OCI-LY7 (cell line): ENCODE results near the gene CDK6. TPM values are rescaled to one million over a fixed set of nuclear protein-coding genes. Genes with fewer than 3 reads are reported as not detected.

Experiments used
- BruUV-seq: library from RNA; stranded (reverse); fragments of 400-500 nt; replicated peaks from 2 replicates; lab custom pipeline; 2021; lab: Mats Ljungman, UMichigan
- CTCF ChIA-PET: fragments of 300-600 bp; sonication (Branson Sonifier 250); formaldehyde crosslinking; loops from one replicate; lab custom pipeline; 2022; ENCODE audit warnings: antibody characterized with exemption; ENCODE audit not compliant: unreplicated experiment; lab: Charles Lee
- POLR2A ChIA-PET: fragments of 300-600 bp; sonication (Branson Sonifier 250); formaldehyde crosslinking; loops from one replicate; lab custom pipeline; 2022; ENCODE audit warnings: antibody characterized with exemption; lab: Charles Lee
- DNase-seq: peaks from one replicate; pipeline ENCODE4 v3.0.0-alpha.2; 2015; ENCODE audit warnings: low spot score
- H2AFZ ChIP-seq: fragments of 200-600 bp; sonication (generic), shearing (Covaris generic); 2 replicates; pipeline ENCODE4 v1.6.1; 2014; ENCODE audit warnings: mild to moderate bottlenecking, antibody characterized with exemption, low read length, moderate library complexity
- H3K27ac ChIP-seq: fragments of 200-600 bp; sonication (generic); 2 replicates; pipeline ENCODE4 v1.5.1; 2014; ENCODE audit warnings: mixed run types, low read depth, mild to moderate bottlenecking, moderate library complexity, low read length, inconsistent platforms; ENCODE audit not compliant: poor library complexity, severe bottlenecking
- H3K36me3 ChIP-seq: fragments of 200-600 bp; sonication (generic); 2 replicates; pipeline ENCODE4 v1.6.1; 2014; ENCODE audit warnings: mild to moderate bottlenecking, antibody characterized with exemption, low read length, moderate library complexity, mixed read lengths; ENCODE audit not compliant: insufficient read depth
- H3K4me1 ChIP-seq: fragments of 200-600 bp; sonication (generic); 2 replicates; pipeline ENCODE4 v1.5.1; 2014; ENCODE audit warnings: mild to moderate bottlenecking, low read length; ENCODE audit not compliant: insufficient read depth, poor library complexity, severe bottlenecking
- H3K4me2 ChIP-seq: fragments of 200-600 bp; sonication (generic); 2 replicates; pipeline ENCODE4 v1.6.1; 2014; ENCODE audit warnings: mild to moderate bottlenecking, low read length
- H3K4me3 ChIP-seq: fragments of 200-600 bp; sonication (generic); 2 replicates; pipeline ENCODE4 v1.5.1; 2014; ENCODE audit warnings: mild to moderate bottlenecking, low read depth, low read length; ENCODE audit not compliant: poor library complexity, severe bottlenecking
- H3K79me2 ChIP-seq: fragments of 200-600 bp; sonication (generic); 2 replicates; pipeline ENCODE4 v1.6.1; 2016; ENCODE audit warnings: low read depth, mild to moderate bottlenecking, low read length, moderate library complexity, mixed read lengths; ENCODE audit not compliant: insufficient read depth
- H3K9me2 ChIP-seq: fragments of 200-600 bp; sonication (generic); 2 replicates; pipeline ENCODE4 v1.6.1; 2016; ENCODE audit warnings: mild to moderate bottlenecking, low read length, mixed read lengths; ENCODE audit not compliant: insufficient read depth
- H3K9me3 ChIP-seq: fragments of 200-600 bp; sonication (generic); 2 replicates; pipeline ENCODE4 v1.6.1; 2014; ENCODE audit warnings: mild to moderate bottlenecking, mixed run types, low read length, mixed read lengths
- H4K20me1 ChIP-seq: fragments of 200-600 bp; sonication (generic); 2 replicates; pipeline ENCODE4 v1.6.1; 2014; ENCODE audit warnings: mild to moderate bottlenecking, antibody characterized with exemption, low read length, moderate library complexity, mixed read lengths; ENCODE audit not compliant: insufficient read depth
- CTCF ChIP-seq: fragments of 200-600 bp; sonication (generic); conservative IDR thresholded peaks from 2 replicates; pipeline ENCODE4 v1.5.1; 2014; ENCODE audit warnings: mild to moderate bottlenecking, antibody characterized with exemption, low read length, moderate library complexity, mixed read lengths
- EZH2phosphoT487 ChIP-seq: fragments of 200-600 bp; sonication (generic); IDR thresholded peaks from 2 replicates; pipeline ENCODE4 v1.6.1; 2018; ENCODE audit warnings: low read depth, borderline replicate concordance, mild to moderate bottlenecking, mixed run types, antibody characterized with exemption, low read length, moderate library complexity, mixed read lengths
- intact Hi-C: fragments of 100-400 bp; cut with micrococcal nuclease; formaldehyde crosslinking; loops from one replicate; pipeline ENCODE4 v1.10.0; 2022; ENCODE audit not compliant: unreplicated experiment
- total RNA-seq, 2 experiments: library from RNA; depleted of rRNA in 1 of 2; stranded (reverse); fragments of >200 nt in 1 of 2; shearing (Covaris generic) in 1 of 2; gene quantifications; 2 replicates each; pipeline ENCODE4 v1.2.3, GENCODE V29; 2014 to 2022

The CDK6 gene
- total RNA-seq, 2 experiments from 2014 or later: 35.5 to 44.1 TPM

- no peaks in the 10 kb centered on the region for H3K9me2 ChIP-seq
- no peak overlapping the region for H3K4me3 ChIP-seq
- CTCF ChIA-PET: no interaction called here
- no peaks in the 10 kb centered on the region for H3K36me3 ChIP-seq
- BruUV-seq: no TSS peak
- POLR2A ChIA-PET: interaction anchor here (1.6 to 1.7 kb wide), 3 partner anchors 10 to 31 kb away, joined by 4 read pairs; no protein-coding TSS in a partner anchor
- intact Hi-C loops: no loop called here
- no peak overlapping the region for H3K4me2 ChIP-seq
- H3K79me2 ChIP-seq: no peaks in the 10 kb centered on the region
- H4K20me1 ChIP-seq: no peaks in the 10 kb centered on the region
- TF ChIP-seq CTCF (no peak), EZH2phosphoT487 (no peak)
- no peak for DNase-seq
- H3K9me3 ChIP-seq: no peaks in the 10 kb centered on the region
- no peak overlapping the region for H2AFZ ChIP-seq
- peaks cover 20% of the 10 kb centered on the region for H3K4me1 ChIP-seq
- H3K27ac ChIP-seq: no peak overlapping the region
These were observed 192.6 kb downstream of the CDK6 start for GRCh38 chr7:92643821-92644220.

GRCh38 chr7:92641921-92642511, 194.4 kb downstream of the CDK6 start:
- no peak for DNase-seq
- Histone ChIP-seq H3K79me2 (no peaks in the 10 kb centered on the region), H3K4me2 (no peak overlapping the region), H3K9me3 (no peaks in the 10 kb centered on the region), H4K20me1 (no peaks in the 10 kb centered on the region), H3K4me1 (peaks cover 18% of the 10 kb centered on the region), H3K36me3 (no peaks in the 10 kb centered on the region), H3K4me3 (no peak overlapping the region), H3K9me2 (no peaks in the 10 kb centered on the region), H3K27ac (no peak overlapping the region), H2AFZ (no peak overlapping the region)
- BruUV-seq: no TSS peak
- TF ChIP-seq EZH2phosphoT487 (no peak), CTCF (no peak)
- ChIA-PET POLR2A (interaction anchor here (0.5 to 1.0 kb wide), 3 partner anchors 10 to 512 kb away, joined by 3 read pairs; no protein-coding TSS in a partner anchor), CTCF (no interaction called here)
- intact Hi-C loops: no loop called here

- no peaks in the 10 kb centered on the region for H3K36me3 ChIP-seq
- CTCF ChIA-PET: no interaction called here
- no peak overlapping the region for H3K27ac ChIP-seq
- BruUV-seq: no TSS peak
- H3K9me3 ChIP-seq: no peaks in the 10 kb centered on the region
- H2AFZ ChIP-seq: no peak overlapping the region
- intact Hi-C loops: no loop called here
- H4K20me1 ChIP-seq: no peaks in the 10 kb centered on the region
- H3K4me3 ChIP-seq: no peak overlapping the region
- no peak overlapping the region for H3K4me2 ChIP-seq
- H3K79me2 ChIP-seq: no peaks in the 10 kb centered on the region
- no peaks in the 10 kb centered on the region for H3K9me2 ChIP-seq
- DNase-seq: no peak
- no peaks in the 10 kb centered on the region for H3K4me1 ChIP-seq
- POLR2A ChIA-PET: no interaction called here
- TF ChIP-seq EZH2phosphoT487 (no peak), CTCF (no peak)
These were observed 196.4 kb downstream of the CDK6 start for GRCh38 chr7:92639966-92640365.
